Activated T-cell treated with anti-CD3 and anti-CD28 coated beads, Interleukin-2, amount 50 U/mL, for 72 hours (primary cell): ENCODE results near the gene IRF6. TPM values are rescaled to one million over a fixed set of nuclear protein-coding genes. Genes with fewer than 3 reads are reported as not detected.

Source experiments
- ATAC-seq, 2 donors: fragments of 150-1000 bp; cut with Tn5 transposase; replicated peaks in 1 of 2; 2 replicates each; pipeline ENCODE4 v1.10.0; 2021; ENCODE audit warnings: moderate library complexity in 2 of 2, mild to moderate bottlenecking in 1 of 2
- DNase-seq, 2 donors: peaks; one replicate each; pipeline ENCODE4 v3.0.0; 2021 to 2022; ENCODE audit warnings: mixed read lengths in 1 of 2
- H3K27ac Mint-ChIP-seq: one replicate; pipeline ENCODE4 v1.8.0; 2022; ENCODE audit warnings: mild to moderate bottlenecking, moderate library complexity, mixed read lengths
- H3K27me3 Mint-ChIP-seq: one replicate; pipeline ENCODE4 v1.8.0; 2022; ENCODE audit warnings: low read depth, mixed read lengths
- H3K36me3 Mint-ChIP-seq, 2 donors: one replicate each; pipeline ENCODE4 v1.8.0; 2022; ENCODE audit warnings: mixed read lengths in 2 of 2, mild to moderate bottlenecking in 1 of 2; ENCODE audit not compliant: insufficient read depth in 2 of 2
- H3K4me1 Mint-ChIP-seq: one replicate; pipeline ENCODE4 v1.8.0; 2022; ENCODE audit warnings: low read depth, mixed read lengths
- H3K4me3 Mint-ChIP-seq, 2 donors: one replicate each; pipeline ENCODE4 v1.8.0; 2022; ENCODE audit warnings: mild to moderate bottlenecking in 2 of 2, mixed read lengths in 2 of 2, moderate library complexity in 2 of 2
- H3K9me3 Mint-ChIP-seq, 2 donors: one replicate each; pipeline ENCODE4 v1.8.0; 2022; ENCODE audit warnings: mixed read lengths in 2 of 2
- total RNA-seq, 2 donors: library from RNA; stranded (reverse); gene quantifications; one replicate each; pipeline ENCODE4 v1.2.3, GENCODE V29; 2022

IRF6 gene
- total RNA-seq, 2 donors from 2014 or later = 0.49 to 2.3 TPM

DNA sequence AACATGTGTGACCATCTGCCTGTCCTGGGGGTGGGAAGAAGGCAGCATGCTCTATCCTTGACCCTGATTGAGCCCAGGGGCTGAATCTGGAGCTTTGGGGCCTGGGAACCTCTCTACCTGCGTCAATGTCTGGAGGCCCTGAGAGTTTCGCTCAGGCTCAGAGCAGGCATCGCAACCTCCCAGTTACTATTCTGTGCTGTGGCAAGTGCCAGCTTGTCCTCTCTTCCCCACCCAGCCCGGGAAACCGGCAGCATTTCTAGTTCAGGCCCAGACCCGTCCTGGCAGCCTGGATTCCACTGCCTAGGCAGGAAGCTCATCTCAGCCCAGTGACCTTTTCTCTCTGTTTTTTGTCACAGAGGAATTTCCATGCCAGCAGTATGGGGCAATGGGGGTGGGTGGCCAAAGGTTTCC is 10.0 kb upstream of the IRF6 start:
- DNase-seq = no peak
- Mint-ChIP-seq H3K36me3 (no peaks in the 10 kb centered on the region), H3K4me3 (no peak overlapping the region), H3K4me1 (peaks cover 15% of the 10 kb centered on the region), H3K9me3 (no peaks in the 10 kb centered on the region), H3K27me3 (peaks cover 20% of the 10 kb centered on the region), H3K27ac (no peak overlapping the region)
- ATAC-seq = no peak

DNA sequence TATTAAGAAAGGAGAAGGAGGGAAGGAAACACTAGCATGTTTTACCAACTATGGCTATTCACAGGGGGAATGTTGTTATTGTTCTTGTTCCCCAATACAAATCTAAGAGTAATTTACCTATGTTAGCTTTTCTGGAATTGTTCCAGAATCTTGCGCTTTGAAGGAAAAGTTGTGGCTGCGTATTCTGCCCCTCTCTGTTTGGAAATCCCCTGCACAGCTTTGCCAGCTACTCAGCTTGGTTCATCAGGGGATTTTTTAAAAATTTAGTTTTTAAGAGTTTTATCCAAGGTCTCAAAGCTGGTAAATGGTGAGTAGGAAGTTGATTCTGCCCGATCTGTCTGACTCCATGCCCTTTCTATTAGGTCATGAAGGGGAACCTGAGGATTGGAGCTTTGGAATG is 9.5 kb upstream of the IRF6 start:
- no peak for ATAC-seq
- DNase-seq = no peak
- Mint-ChIP-seq H3K4me1 (peaks cover 15% of the 10 kb centered on the region), H3K9me3 (no peaks in the 10 kb centered on the region), H3K4me3 (no peak overlapping the region), H3K27me3 (peaks cover 16% of the 10 kb centered on the region), H3K36me3 (no peaks in the 10 kb centered on the region), H3K27ac (peak overlapping the region; percentile 19)

DNA sequence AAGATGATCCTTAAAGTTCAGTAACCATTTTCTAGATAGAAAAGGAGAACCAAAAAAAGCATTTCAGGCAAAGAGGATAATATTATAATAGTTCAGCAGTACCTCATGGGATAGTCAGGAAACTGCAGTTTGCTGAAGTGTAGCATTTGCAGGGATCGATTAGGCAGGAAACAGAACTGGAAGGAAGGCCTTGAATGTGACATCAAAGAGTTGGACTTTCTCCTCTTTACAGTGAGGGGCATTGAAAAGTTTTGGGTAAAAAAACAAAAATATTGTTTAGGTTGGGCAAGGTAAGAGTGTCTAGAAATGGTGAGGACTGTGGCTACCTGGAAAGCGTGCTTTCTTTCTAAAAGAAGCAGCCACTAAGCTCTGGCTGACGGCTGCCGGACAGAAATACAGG is 8.0 kb upstream of the IRF6 start:
- H3K36me3 Mint-ChIP-seq = no peaks in the 10 kb centered on the region
- no peak for DNase-seq
- peak overlapping the region; percentile 61 for H3K27ac Mint-ChIP-seq
- ATAC-seq = no peak
- no peak overlapping the region for H3K4me3 Mint-ChIP-seq
- peaks cover 15% of the 10 kb centered on the region for H3K4me1 Mint-ChIP-seq
- H3K27me3 Mint-ChIP-seq = peaks cover 5% of the 10 kb centered on the region
- H3K9me3 Mint-ChIP-seq = no peaks in the 10 kb centered on the region

DNA sequence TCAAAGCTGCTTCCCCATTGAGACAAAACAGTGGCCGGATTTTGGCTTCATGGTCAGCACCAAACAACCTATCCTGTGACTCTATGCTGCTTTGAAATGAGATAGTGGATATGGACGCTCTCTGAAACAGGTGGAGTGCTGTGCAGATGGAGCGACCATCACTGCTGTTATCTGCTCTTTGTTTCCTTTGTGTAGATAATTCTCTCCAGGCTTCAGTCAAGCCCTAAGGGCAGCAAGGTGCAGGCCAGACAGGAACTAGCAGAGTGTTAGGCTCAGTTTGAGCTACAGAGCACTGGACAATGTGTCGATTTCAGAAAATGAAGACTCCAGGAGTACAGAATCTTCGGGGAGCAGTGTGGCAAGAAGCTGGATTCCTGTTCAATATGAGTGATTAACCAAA is 4.8 kb upstream of the IRF6 start:
- H3K27ac Mint-ChIP-seq = no peak overlapping the region
- DNase-seq = no peak
- no peak for ATAC-seq
- peaks cover 15% of the 10 kb centered on the region for H3K4me1 Mint-ChIP-seq
- no peak overlapping the region for H3K4me3 Mint-ChIP-seq
- H3K27me3 Mint-ChIP-seq = no peaks in the 10 kb centered on the region
- no peaks in the 10 kb centered on the region for H3K36me3 Mint-ChIP-seq
- H3K9me3 Mint-ChIP-seq = no peaks in the 10 kb centered on the region

DNA sequence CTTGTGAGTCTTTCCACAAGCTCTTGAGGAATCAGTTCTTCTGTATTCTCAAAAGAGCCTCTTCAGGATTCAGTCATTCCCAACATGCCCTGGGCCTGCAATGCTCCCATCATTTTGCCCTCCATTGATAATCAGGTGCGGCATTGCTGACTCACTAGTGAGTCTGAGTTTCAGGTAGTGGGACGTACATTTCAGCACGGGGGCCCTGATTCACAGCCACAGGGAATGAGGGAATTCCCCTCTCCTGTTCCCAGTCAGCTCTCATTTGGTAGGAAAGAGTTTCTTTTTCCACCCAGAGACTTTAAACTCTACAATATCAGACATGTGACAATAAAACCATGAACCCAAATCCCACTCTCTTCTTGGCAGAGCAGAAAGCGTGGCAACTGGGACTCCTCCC is 3.7 kb upstream of the IRF6 start:
- Mint-ChIP-seq H3K4me3 (no peak overlapping the region), H3K27me3 (peaks cover 6% of the 10 kb centered on the region)

DNA sequence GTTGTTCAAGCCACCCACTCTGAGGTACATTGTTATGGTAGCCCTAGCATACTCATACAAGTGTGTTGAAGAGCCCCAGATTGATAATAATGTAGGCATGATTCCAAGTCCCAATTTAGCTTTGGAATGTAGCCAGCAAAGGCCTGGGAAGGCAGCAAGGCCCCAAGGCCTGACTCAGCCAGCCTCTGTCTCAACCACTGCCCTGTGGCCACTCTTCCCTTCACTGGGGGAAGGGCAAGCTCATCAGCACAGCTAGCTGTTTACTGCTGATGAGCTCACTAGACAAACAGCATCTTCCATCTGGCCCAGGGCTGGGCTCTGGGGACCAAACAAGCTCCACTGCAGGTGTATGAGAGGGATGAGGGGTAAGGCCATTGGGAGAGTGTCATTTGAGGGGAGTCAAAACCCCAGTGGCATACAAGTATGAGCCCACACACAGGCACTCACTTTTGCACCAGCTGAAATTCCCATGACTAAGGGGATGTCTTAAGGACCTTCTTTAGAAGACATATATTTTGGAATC is 2.2 kb upstream of the IRF6 start:
- DNase-seq = no peak
- H3K9me3 Mint-ChIP-seq = no peaks in the 10 kb centered on the region
- ATAC-seq = no peak
- H3K4me1 Mint-ChIP-seq = peaks cover 19% of the 10 kb centered on the region
- H3K27me3 Mint-ChIP-seq = peaks cover 18% of the 10 kb centered on the region
- H3K36me3 Mint-ChIP-seq = no peaks in the 10 kb centered on the region
- H3K4me3 Mint-ChIP-seq = no peak overlapping the region
- H3K27ac Mint-ChIP-seq = no peak overlapping the region

More for the DNA sequence above, 3.7 kb upstream of the IRF6 start:
- H3K36me3 Mint-ChIP-seq = no peaks in the 10 kb centered on the region
- ATAC-seq (no peak), DNase-seq (no peak)
- H3K9me3 Mint-ChIP-seq = no peaks in the 10 kb centered on the region
- H3K4me1 Mint-ChIP-seq = peaks cover 13% of the 10 kb centered on the region
- peak overlapping the region; percentile 39 for H3K27ac Mint-ChIP-seq

DNA sequence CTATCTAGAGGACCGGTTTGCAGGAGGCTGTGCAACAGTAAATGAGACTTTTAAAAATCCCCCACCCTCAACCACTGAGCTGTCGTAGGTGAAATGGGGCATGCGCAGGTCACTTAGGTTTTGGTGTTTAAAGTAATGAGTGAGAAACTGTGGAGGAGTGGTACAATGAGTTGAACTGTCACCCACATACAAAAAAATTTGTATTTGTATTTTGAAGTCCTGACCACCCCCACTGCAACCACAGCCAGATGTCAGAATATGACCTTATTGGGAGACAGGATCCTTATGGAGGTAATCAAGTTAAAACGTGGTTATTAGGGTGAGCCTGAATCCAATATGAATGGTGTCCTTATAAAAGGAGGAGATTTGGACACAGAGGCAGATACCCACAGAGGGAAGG is 1.6 kb upstream of the IRF6 start:
- Mint-ChIP-seq H3K27ac (no peak overlapping the region), H3K4me1 (peaks cover 19% of the 10 kb centered on the region), H3K36me3 (no peaks in the 10 kb centered on the region), H3K4me3 (no peak overlapping the region), H3K27me3 (peaks cover 22% of the 10 kb centered on the region), H3K9me3 (no peaks in the 10 kb centered on the region)
- ATAC-seq = no peak
- DNase-seq = no peak

DNA sequence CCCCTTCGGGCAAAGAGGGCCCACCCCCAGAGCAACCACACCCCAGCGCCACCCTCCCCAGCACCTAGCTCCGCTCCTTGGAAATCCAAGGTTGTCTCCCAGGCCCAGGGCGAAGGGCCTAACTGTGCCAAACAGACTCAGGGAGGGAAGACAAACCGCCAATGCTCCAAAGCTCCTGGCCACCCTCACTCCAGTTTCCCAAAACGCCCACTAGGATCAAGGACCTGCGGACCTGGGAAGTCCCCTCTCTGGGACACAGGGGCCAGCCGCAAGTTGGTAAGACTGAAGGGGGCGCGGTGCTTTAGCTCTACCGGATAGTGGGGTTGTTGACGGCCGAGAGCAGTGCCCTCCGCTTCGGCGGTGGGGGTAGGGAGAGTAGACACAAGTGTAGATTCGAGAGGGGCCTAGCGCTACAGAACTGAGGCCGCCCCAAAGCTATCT is 581 bp downstream of the IRF6 start:
- ATAC-seq (no peak), DNase-seq (no peak)
- H3K27ac Mint-ChIP-seq = no peak overlapping the region
- no peaks in the 10 kb centered on the region for H3K9me3 Mint-ChIP-seq
- no peaks in the 10 kb centered on the region for H3K36me3 Mint-ChIP-seq
- peak overlapping the region; percentile 19 to 83 for H3K4me3 Mint-ChIP-seq
- H3K27me3 Mint-ChIP-seq = peaks cover 32% of the 10 kb centered on the region
- H3K4me1 Mint-ChIP-seq = peaks cover 19% of the 10 kb centered on the region

DNA sequence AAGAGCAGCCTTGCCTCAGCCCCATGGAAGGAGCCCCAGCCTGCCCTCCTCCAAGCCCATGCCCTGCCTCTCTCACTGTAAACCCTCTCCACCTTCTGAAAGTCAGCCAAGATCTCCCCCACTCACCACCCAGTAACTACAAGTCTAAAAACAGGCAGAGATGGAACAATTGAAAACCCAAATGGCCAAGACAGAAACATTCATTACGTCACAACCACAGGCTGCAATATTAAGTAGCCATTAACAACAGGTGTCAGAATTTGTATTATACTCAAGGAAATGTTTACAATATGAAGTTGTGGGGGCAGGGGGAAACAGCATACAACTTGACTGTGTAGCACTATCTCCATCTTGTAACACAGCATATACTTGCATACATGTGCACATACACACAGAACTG is 2.4 kb downstream of the IRF6 start:
- Mint-ChIP-seq H3K27me3 (peaks cover 32% of the 10 kb centered on the region), H3K4me1 (peaks cover 19% of the 10 kb centered on the region), H3K36me3 (no peaks in the 10 kb centered on the region), H3K27ac (no peak overlapping the region), H3K4me3 (no peak overlapping the region), H3K9me3 (no peaks in the 10 kb centered on the region)
- no peak for ATAC-seq
- no peak for DNase-seq

DNA sequence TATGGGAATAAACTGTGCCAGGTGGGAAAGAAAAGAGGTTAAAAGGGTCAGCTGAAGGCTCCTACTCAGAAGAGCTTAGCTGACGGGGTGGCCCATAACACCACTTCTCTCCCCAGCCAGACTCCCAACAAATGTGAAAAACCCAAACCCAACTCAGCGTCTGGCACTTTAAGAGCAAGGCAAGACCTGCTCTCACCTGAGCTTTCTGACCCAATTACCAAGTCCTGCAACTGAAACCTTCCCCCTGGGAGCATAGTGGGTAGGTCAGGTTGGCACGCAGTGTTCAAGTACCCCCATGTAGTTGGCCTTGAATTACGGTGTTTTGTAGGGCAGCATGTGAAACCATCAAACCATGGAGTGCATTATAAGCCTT is 3.2 kb downstream of the IRF6 start:
- peaks cover 32% of the 10 kb centered on the region for H3K27me3 Mint-ChIP-seq
- H3K36me3 Mint-ChIP-seq = no peaks in the 10 kb centered on the region
- H3K4me3 Mint-ChIP-seq = no peak overlapping the region
- H3K27ac Mint-ChIP-seq = no peak overlapping the region
- H3K4me1 Mint-ChIP-seq = peaks cover 19% of the 10 kb centered on the region
- no peaks in the 10 kb centered on the region for H3K9me3 Mint-ChIP-seq
- no peak for ATAC-seq
- DNase-seq = no peak

DNA sequence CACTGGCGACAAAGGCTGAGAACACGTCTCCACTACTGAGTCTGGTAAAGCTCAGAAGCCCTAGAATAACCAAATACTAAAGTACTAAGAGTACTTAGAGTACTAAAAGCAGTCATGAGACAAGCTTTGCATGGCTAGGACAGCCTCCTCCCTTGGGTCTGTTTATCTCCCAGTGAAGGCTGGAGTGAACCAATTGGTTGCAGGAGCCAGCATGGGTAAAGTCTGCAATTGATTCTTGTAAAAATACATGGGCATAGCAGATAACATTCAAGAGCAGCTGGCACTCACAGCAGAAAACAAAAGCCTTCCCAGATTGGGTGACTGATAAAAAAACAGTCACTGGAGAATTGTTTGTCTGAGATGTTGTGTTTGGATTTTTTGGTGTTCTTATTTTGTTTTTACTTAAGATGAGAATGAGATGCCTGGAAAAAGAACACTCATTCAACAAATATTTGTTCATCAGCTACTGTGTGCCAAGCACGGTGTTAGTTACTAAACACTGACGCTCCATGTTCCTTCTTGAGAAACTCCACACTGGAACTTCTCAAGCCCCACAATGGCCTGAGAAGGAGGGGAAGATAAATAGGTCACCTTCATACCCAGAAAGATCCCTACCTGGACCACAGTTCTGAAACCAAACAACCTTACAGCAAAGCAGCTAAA is 3.7 kb downstream of the IRF6 start:
- Mint-ChIP-seq H3K27me3 (peaks cover 32% of the 10 kb centered on the region), H3K9me3 (no peaks in the 10 kb centered on the region), H3K4me1 (peaks cover 19% of the 10 kb centered on the region), H3K27ac (no peak overlapping the region), H3K4me3 (no peak overlapping the region), H3K36me3 (no peaks in the 10 kb centered on the region)
- ATAC-seq (no peak), DNase-seq (no peak)

DNA sequence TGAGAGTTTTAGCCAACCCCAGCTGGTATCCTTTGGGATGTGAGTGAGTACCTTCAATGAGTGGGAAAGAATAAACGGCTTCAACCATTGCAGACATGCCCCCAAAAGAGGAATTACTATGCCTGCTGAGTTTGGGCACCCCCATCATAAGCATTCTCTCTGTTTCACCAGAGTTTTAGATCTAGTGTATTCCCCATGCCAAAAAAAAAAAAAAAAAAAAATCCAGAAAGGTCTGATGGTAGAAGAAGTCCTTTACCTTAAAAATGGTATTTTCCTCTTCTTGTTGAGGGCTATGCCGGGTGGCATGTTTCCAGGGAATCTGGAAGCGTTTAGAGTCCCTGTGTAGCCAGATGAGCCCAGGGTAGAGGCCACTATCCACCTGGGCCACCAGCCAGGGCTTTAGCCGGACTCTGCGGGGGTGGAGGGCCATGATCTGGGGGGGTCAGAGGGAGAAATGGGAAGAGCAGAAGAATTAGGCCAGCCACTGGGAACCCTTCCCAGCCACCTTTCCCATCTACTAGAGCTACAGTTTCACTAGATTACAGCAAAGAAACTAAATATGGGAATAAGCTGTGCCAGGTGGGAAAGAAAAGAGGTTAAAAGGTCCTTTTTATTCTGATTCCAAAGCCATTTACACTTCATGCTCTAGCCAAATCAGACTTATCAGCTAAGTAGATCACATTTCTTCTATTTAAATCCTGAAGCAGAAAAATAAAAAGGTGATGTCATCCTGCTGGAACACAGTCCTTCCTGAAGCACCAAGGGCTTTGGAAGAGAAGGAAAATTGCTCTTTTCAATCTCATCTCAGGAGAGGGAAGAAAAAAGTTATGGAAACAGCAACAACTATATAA is 4.7 kb downstream of the IRF6 start:
- no peaks in the 10 kb centered on the region for H3K9me3 Mint-ChIP-seq
- peaks cover 32% of the 10 kb centered on the region for H3K27me3 Mint-ChIP-seq
- no peak for DNase-seq
- H3K27ac Mint-ChIP-seq = no peak overlapping the region
- no peak for ATAC-seq
- no peaks in the 10 kb centered on the region for H3K36me3 Mint-ChIP-seq
- no peak overlapping the region for H3K4me3 Mint-ChIP-seq
- peaks cover 17% of the 10 kb centered on the region for H3K4me1 Mint-ChIP-seq

DNA sequence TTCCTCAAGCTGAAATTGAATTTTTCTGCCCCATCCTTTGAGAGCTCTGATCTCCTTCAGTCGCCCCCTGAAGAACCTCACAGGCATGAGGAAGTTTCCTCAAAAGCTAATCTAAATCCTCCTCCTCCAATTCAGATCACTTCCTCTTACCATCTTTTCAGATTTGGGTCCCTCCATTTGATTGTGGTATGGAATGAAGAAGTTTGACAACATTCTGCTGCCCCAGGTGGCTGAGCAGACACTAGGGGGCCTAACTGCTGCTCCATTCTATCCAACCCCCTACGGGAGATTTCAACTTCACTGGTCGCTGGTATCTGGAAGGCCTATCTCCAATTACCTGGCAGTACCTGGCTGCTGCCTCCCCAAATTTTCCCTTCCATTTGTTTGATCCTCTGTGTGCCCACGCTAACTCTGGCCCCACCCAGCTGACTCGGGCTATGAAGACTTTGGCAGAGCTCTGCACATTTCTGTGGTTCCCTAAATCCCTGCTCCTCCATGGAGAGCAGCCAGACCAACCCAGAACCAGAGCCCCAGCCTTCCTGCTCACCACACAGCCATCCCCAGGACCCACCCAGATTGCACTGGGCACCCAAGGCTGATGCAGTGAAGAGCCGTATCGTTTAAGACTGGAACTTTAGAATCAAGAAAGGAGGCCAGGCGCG is 7.8 kb downstream of the IRF6 start:
- ATAC-seq (no peak), DNase-seq (no peak)
- peaks cover 20% of the 10 kb centered on the region for H3K27me3 Mint-ChIP-seq
- H3K4me3 Mint-ChIP-seq = no peak overlapping the region
- no peaks in the 10 kb centered on the region for H3K36me3 Mint-ChIP-seq
- no peaks in the 10 kb centered on the region for H3K4me1 Mint-ChIP-seq
- H3K9me3 Mint-ChIP-seq = no peaks in the 10 kb centered on the region
- H3K27ac Mint-ChIP-seq = no peak overlapping the region
